WTC11 (cell line): ENCODE data around the gene GARNL3. TPM values are rescaled to one million over a fixed set of nuclear protein-coding genes. Genes with fewer than 3 reads are reported as not detected.

Experiments
- ATAC-seq: fragments of 200-7000 bp; cut with Tn5 transposase; 2 replicates; pipeline ENCODE4 v1.10.0; 2021; ENCODE audit warnings: mild to moderate bottlenecking, moderate library complexity
- CTCF ChIA-PET: fragments of 300-600 bp; sonication (Branson Sonifier 250); formaldehyde crosslinking; loops from one replicate; lab custom pipeline; 2021; ENCODE audit warnings: antibody characterized with exemption; lab: Charles Lee
- POLR2A ChIA-PET: fragments of 350-600 bp; sonication (Branson Sonifier 250); formaldehyde crosslinking; loops from one replicate; lab custom pipeline; 2021; ENCODE audit warnings: antibody characterized with exemption; lab: Charles Lee
- DNase-seq: peaks from one replicate; pipeline ENCODE4 v3.0.0; 2021; ENCODE audit warnings: low spot score
- H3K27ac Mint-ChIP-seq: 2 replicates; pipeline ENCODE4 v1.8.0; 2021; ENCODE audit warnings: mixed read lengths
- H3K27me3 Mint-ChIP-seq: 2 replicates; pipeline ENCODE4 v1.8.0; 2021; ENCODE audit warnings: low read depth, mild to moderate bottlenecking, moderate library complexity, mixed read lengths
- H3K36me3 Mint-ChIP-seq: 2 replicates; pipeline ENCODE4 v1.8.0; 2021; ENCODE audit warnings: mixed read lengths
- H3K4me1 Mint-ChIP-seq: 2 replicates; pipeline ENCODE4 v1.8.0; 2022; ENCODE audit warnings: mixed read lengths
- H3K4me3 Mint-ChIP-seq: 2 replicates; pipeline ENCODE4 v1.8.0; 2021; ENCODE audit warnings: mild to moderate bottlenecking, moderate library complexity, mixed read lengths
- H3K9me3 Mint-ChIP-seq: 2 replicates; pipeline ENCODE4 v1.8.0; 2021; ENCODE audit warnings: mixed read lengths
- AR ChIP-seq: fragments of 250-450 bp; sonication (Bioruptor Pico); IDR thresholded peaks from 2 replicates; pipeline ENCODE4 v1.9.0; 2021; ENCODE audit warnings: mild to moderate bottlenecking
- ATF6 ChIP-seq: sonication (generic); formaldehyde crosslinking; IDR thresholded peaks from 2 replicates; pipeline ENCODE4 v1.8.1; 2023; ENCODE audit warnings: mild to moderate bottlenecking, missing genetic modification reagents
- CBFB ChIP-seq: sonication (generic); formaldehyde crosslinking; IDR thresholded peaks from 2 replicates; pipeline ENCODE4 v1.8.1; 2022; ENCODE audit warnings: mild to moderate bottlenecking, low read depth, missing genetic modification reagents
- CTCF ChIP-seq: fragments of 200-600 bp; IDR thresholded peaks from 2 replicates; pipeline ENCODE4 v1.8.0; 2022; ENCODE audit warnings: antibody characterized with exemption
- EMX1 ChIP-seq: fragments of 250-450 bp; sonication (Bioruptor Pico); IDR thresholded peaks from 2 replicates; pipeline ENCODE4 v1.8.0; 2021; ENCODE audit warnings: mild to moderate bottlenecking
- FOXJ3 ChIP-seq: sonication (generic); formaldehyde crosslinking; IDR thresholded peaks from 2 replicates; pipeline ENCODE4 v1.9.0; 2021; ENCODE audit warnings: missing genetic modification reagents, mild to moderate bottlenecking, borderline replicate concordance
- FOXP1 ChIP-seq: sonication (generic); formaldehyde crosslinking; IDR thresholded peaks from 2 replicates; pipeline ENCODE4 v1.8.0; 2022; ENCODE audit warnings: missing genetic modification reagents, mild to moderate bottlenecking, moderate library complexity, borderline replicate concordance
- JUN ChIP-seq: sonication (generic); formaldehyde crosslinking; IDR thresholded peaks from 2 replicates; pipeline ENCODE4 v1.8.0; 2023; ENCODE audit warnings: mild to moderate bottlenecking, missing genetic modification reagents
- KAT7 ChIP-seq: sonication (generic); formaldehyde crosslinking; IDR thresholded peaks from 2 replicates; pipeline ENCODE4 v1.8.1; 2023; ENCODE audit warnings: missing genetic modification reagents, mild to moderate bottlenecking, borderline replicate concordance
- PRDM15 ChIP-seq: sonication (generic); formaldehyde crosslinking; IDR thresholded peaks from 2 replicates; pipeline ENCODE4 v1.8.0; 2022; ENCODE audit warnings: missing genetic modification reagents
- RELA ChIP-seq: sonication (generic); formaldehyde crosslinking; IDR thresholded peaks from 2 replicates; pipeline ENCODE4 v1.8.1; 2022; ENCODE audit warnings: missing genetic modification reagents, mild to moderate bottlenecking, borderline replicate concordance
- SMAD3 ChIP-seq: sonication (generic); formaldehyde crosslinking; IDR thresholded peaks from 2 replicates; pipeline ENCODE4 v1.8.0; 2022; ENCODE audit warnings: missing genetic modification reagents, mild to moderate bottlenecking, borderline replicate concordance
- SMAD4 ChIP-seq: sonication (generic); formaldehyde crosslinking; IDR thresholded peaks from 2 replicates; pipeline ENCODE4 v1.8.0; 2022; ENCODE audit warnings: mild to moderate bottlenecking, missing genetic modification reagents
- SP1 ChIP-seq: sonication (generic); formaldehyde crosslinking; conservative IDR thresholded peaks from 2 replicates; pipeline ENCODE4 v1.8.1; 2022; ENCODE audit warnings: missing genetic modification reagents
- ZMAT4 ChIP-seq: fragments of 250-450 bp; sonication (Bioruptor Pico); IDR thresholded peaks from 2 replicates; pipeline ENCODE4 v1.9.0; 2021; ENCODE audit warnings: mild to moderate bottlenecking
- ZNF121 ChIP-seq: sonication (generic); formaldehyde crosslinking; IDR thresholded peaks from 2 replicates; pipeline ENCODE4 v1.8.0; 2023; ENCODE audit warnings: missing genetic modification reagents
- ZNF263 ChIP-seq: sonication (generic); formaldehyde crosslinking; IDR thresholded peaks from 2 replicates; pipeline ENCODE4 v1.8.1; 2022; ENCODE audit warnings: low read depth, mild to moderate bottlenecking, moderate library complexity, missing genetic modification reagents
- ZNF671 ChIP-seq: fragments of 250-450 bp; sonication (Bioruptor Pico); IDR thresholded peaks from 2 replicates; pipeline ENCODE4 v1.8.0; 2021; ENCODE audit warnings: mild to moderate bottlenecking
- total RNA-seq: library from RNA; stranded (reverse); gene quantifications from 3 replicates; pipeline ENCODE4 v1.2.3, GENCODE V29; 2021

GARNL3 gene
- total RNA-seq, 1 experiment from 2014 or later, result 17.8 TPM

GRCh38 chr9:127295005-127295404 lies 30.4 kb downstream of the GARNL3 start (continued):
- no peak for TF ChIP-seq ATF6 (CRISPR knock-in tag)

- Mint-ChIP-seq H3K27me3 (no peaks in the 10 kb centered on the region), H3K27ac (no peak overlapping the region), H3K9me3 (no peaks in the 10 kb centered on the region), H3K36me3 (no peaks in the 10 kb centered on the region), H3K4me1 (no peaks in the 10 kb centered on the region), H3K4me3 (no peak overlapping the region)
- DNase-seq (no peak), ATAC-seq (no peak)
- ChIA-PET CTCF (interaction anchor here (0.7 to 1.6 kb wide), 3 partner anchors 11 to 204 kb away, joined by 3 to 4 read pairs (median 4); no protein-coding TSS in a partner anchor), POLR2A (no interaction called here)
- TF ChIP-seq SP1 (CRISPR knock-in tag) (no peak), KAT7 (CRISPR knock-in tag) (no peak), SMAD3 (CRISPR knock-in tag) (no peak), ZMAT4 (no peak)
Measured at GRCh38 chr9:127300886-127301447, 36.4 kb downstream of the GARNL3 start.

- TF ChIP-seq ZNF263 (CRISPR knock-in tag), result no peak
- no peak for TF ChIP-seq ZNF671 (CRISPR knock-in tag)
- no peak for TF ChIP-seq CBFB (CRISPR knock-in tag)
- no peak for TF ChIP-seq AR
- no peak for TF ChIP-seq SMAD4 (CRISPR knock-in tag)
- no peak for TF ChIP-seq PRDM15 (CRISPR knock-in tag)
- TF ChIP-seq ZMAT4, result no peak
- TF ChIP-seq EMX1 (CRISPR knock-in tag), result no peak
- no peak for TF ChIP-seq ATF6 (CRISPR knock-in tag)
- no peak for TF ChIP-seq FOXJ3 (CRISPR knock-in tag)
- TF ChIP-seq SP1 (CRISPR knock-in tag), result no peak
- TF ChIP-seq FOXP1 (CRISPR knock-in tag), result no peak
- no peak for TF ChIP-seq JUN (CRISPR knock-in tag)
- TF ChIP-seq RELA (CRISPR knock-in tag), result no peak
- no peak for TF ChIP-seq CTCF
- no peak for TF ChIP-seq ZNF121 (CRISPR knock-in tag)
- no peak overlapping the region for H3K4me3 Mint-ChIP-seq
- no peak overlapping the region for H3K27ac Mint-ChIP-seq
- no peaks in the 10 kb centered on the region for H3K36me3 Mint-ChIP-seq
- H3K9me3 Mint-ChIP-seq, result no peaks in the 10 kb centered on the region
- no peaks in the 10 kb centered on the region for H3K27me3 Mint-ChIP-seq
- ChIA-PET POLR2A (no interaction called here), CTCF (interaction anchor here (0.7 kb wide), 1 partner anchor 128 kb away, joined by 5 read pairs; no protein-coding TSS in a partner anchor)
- no peak for ATAC-seq
- no peak for DNase-seq
- no peaks in the 10 kb centered on the region for H3K4me1 Mint-ChIP-seq
Measured at GRCh38 chr9:127303830-127304229, 39.3 kb downstream of the GARNL3 start.
